Endothelial cell (in vitro differentiated cells): Measurements from ENCODE around the gene TELO2. TPM values are rescaled to one million over a fixed set of nuclear protein-coding genes. Genes with fewer than 3 reads are reported as not detected.

Experiments
- DNase-seq: peaks from one replicate; pipeline ENCODE4 v3.0.0; 2021; ENCODE audit warnings: low spot score
- H3K27ac Mint-ChIP-seq: one replicate; pipeline ENCODE4 v1.8.0; 2021; ENCODE audit warnings: mixed read lengths, inconsistent platforms; ENCODE audit not compliant: unreplicated experiment
- H3K27me3 Mint-ChIP-seq: one replicate; pipeline ENCODE4 v1.8.0; 2021; ENCODE audit warnings: mild to moderate bottlenecking, moderate library complexity, mixed read lengths, inconsistent platforms; ENCODE audit not compliant: unreplicated experiment
- H3K36me3 Mint-ChIP-seq: one replicate; pipeline ENCODE4 v1.8.0; 2021; ENCODE audit warnings: mild to moderate bottlenecking, low read depth, mixed read lengths, inconsistent platforms; ENCODE audit not compliant: unreplicated experiment
- H3K4me1 Mint-ChIP-seq: one replicate; pipeline ENCODE4 v1.8.0; 2021; ENCODE audit warnings: mild to moderate bottlenecking, mixed read lengths, inconsistent platforms; ENCODE audit not compliant: unreplicated experiment
- H3K4me3 Mint-ChIP-seq: one replicate; pipeline ENCODE4 v1.8.0; 2021; ENCODE audit warnings: mild to moderate bottlenecking, mixed read lengths, inconsistent platforms; ENCODE audit not compliant: unreplicated experiment
- H3K9me3 Mint-ChIP-seq: one replicate; pipeline ENCODE4 v1.8.0; 2021; ENCODE audit warnings: mixed read lengths, inconsistent platforms; ENCODE audit not compliant: unreplicated experiment
- total RNA-seq: library from RNA; stranded (reverse); fragmentation: NEBNext Ultra II Directional; extraction: Animal tissue kit (Norgen Biotek cat#: 25700); gene quantifications from one replicate; pipeline ENCODE4 v1.2.1, GENCODE V29; 2021; ENCODE audit not compliant: unreplicated experiment
- TF ChIP-seq, protein P1 (sequence below): fragments of 200-600 bp; sonication (generic); IDR thresholded peaks from one replicate; pipeline ENCODE4 v1.5.0; 2021; ENCODE audit warnings: antibody characterized with exemption; ENCODE audit not compliant: unreplicated experiment

TELO2 gene
- total RNA-seq, 1 donor from 2014 or later = 64.5 TPM

DNA sequence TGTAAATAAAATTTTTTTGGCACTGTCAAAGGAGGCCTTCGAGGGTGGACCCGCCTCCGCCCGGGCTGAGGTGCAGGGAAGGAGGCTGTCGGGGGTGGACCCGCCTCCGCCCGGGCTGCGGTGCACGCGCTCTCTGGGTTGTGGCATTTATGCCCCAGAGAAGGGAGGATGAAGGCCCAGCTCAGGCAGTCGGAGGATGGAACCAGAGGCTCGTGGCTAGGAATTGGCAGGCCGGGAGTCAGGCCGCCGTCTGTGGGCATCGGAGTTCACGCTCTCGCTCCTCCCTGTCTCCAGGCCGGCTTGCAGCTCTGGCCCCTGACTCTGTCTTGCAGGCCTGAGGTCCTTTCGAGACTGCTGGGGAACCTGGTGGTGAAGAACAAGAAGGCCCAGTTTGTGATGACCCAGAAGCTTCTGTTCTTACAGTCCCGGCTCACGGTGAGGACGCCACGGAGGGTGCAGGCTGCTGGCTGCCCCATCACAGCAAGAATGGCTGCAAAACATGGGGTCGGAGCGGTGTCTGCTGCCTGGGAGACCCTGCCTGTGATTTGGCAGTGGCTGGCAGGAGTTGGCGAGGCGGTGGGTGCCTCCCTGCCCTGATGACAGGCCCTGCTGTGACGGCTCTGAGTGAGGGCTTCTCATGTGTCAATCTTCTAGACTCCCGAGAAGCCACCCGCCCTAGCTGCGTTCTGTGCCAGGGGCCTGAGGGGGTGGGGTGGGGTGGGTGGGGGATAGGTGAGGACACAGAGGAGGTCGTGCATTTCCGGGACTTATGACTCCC is 5.9 kb downstream of the TELO2 start:
- Mint-ChIP-seq H3K36me3 (peaks cover 15% of the 10 kb centered on the region), H3K27ac (no peak overlapping the region), H3K9me3 (no peaks in the 10 kb centered on the region)

DNA sequence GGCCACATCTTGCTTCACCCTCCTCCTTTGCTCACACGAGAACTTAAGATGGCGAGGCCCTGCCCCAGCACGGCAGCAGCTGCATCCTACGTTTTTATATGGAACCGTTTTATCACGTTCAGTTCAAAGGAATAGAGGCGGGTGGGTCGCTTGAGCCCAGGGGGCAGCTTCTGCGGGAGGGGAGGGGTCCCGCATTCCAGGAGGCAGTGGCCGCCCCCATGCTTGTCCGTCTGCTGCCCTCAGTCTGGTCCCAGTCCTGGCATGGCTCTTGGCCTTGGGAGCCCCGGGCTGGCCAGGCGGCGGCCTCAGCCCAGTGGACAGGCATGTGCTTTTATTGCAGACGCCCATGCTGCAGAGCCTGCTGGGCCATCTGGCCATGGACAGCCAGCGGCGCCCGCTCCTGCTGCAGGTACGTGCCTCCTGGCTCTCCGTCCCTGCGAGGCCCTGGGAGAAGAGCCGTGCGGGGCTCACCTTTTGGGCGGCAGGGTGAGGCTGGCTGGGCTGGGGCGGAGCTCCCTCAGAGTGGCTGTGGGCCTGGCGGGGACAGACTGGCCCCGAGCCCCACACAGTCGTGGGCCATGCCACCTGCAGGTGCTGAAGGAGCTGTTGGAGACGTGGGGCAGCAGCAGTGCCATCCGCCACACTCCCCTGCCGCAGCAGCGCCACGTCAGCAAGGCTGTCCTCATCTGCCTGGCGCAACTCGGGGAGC is 6.8 kb downstream of the TELO2 start:
- no peak overlapping the region for H3K4me3 Mint-ChIP-seq
- no peaks in the 10 kb centered on the region for H3K4me1 Mint-ChIP-seq
- peaks cover 15% of the 10 kb centered on the region for H3K36me3 Mint-ChIP-seq
- H3K9me3 Mint-ChIP-seq = no peaks in the 10 kb centered on the region
- no peak overlapping the region for H3K27ac Mint-ChIP-seq
- TF ChIP-seq, protein P1, sequence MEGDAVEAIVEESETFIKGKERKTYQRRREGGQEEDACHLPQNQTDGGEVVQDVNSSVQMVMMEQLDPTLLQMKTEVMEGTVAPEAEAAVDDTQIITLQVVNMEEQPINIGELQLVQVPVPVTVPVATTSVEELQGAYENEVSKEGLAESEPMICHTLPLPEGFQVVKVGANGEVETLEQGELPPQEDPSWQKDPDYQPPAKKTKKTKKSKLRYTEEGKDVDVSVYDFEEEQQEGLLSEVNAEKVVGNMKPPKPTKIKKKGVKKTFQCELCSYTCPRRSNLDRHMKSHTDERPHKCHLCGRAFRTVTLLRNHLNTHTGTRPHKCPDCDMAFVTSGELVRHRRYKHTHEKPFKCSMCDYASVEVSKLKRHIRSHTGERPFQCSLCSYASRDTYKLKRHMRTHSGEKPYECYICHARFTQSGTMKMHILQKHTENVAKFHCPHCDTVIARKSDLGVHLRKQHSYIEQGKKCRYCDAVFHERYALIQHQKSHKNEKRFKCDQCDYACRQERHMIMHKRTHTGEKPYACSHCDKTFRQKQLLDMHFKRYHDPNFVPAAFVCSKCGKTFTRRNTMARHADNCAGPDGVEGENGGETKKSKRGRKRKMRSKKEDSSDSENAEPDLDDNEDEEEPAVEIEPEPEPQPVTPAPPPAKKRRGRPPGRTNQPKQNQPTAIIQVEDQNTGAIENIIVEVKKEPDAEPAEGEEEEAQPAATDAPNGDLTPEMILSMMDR = no peak
- peaks cover 5% of the 10 kb centered on the region for H3K27me3 Mint-ChIP-seq
- DNase-seq = no peak

More for the DNA sequence above, 5.9 kb downstream of the TELO2 start:
- TF ChIP-seq, protein P1 = no peak
- peaks cover 5% of the 10 kb centered on the region for H3K27me3 Mint-ChIP-seq
- no peak overlapping the region for H3K4me3 Mint-ChIP-seq
- H3K4me1 Mint-ChIP-seq = no peaks in the 10 kb centered on the region
- DNase-seq = no peak

DNA sequence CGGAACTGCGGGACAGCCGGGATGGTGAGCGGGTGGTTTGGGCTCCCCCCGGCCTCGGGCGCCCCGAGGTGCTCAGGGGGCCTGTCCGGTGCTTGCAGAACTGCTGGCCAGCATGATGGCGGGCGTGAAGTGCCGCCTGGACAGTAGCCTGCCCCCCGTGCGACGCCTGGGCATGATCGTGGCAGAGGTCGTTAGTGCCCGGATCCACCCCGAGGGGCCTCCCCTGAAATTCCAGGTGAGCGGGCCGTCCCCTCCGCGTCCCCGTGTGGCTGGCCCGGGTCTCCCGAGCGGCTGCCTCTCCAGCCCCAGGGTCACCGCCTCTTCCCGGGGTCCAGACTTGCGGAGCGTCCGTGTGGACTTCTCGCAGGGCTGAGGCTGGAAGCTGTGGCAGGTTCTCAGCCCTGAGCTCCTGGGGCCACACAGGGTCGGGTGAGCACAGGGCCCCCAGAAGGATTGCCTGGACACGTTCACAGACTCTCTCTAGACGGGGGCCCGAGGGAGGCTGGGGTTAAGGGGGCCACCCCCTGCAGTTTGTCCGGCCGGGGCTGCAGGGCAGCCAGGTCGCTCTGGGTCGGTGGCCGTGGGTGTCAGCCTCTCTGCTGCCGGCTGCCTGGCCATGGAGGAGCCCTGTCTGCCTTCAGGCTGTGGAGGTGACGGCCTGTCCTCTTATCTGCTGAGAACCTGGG is 7.4 kb downstream of the TELO2 start:
- H3K36me3 Mint-ChIP-seq = peaks cover 15% of the 10 kb centered on the region
- H3K27ac Mint-ChIP-seq = no peak overlapping the region
- no peaks in the 10 kb centered on the region for H3K9me3 Mint-ChIP-seq
- no peak for DNase-seq
- no peak overlapping the region for H3K4me3 Mint-ChIP-seq
- no peaks in the 10 kb centered on the region for H3K4me1 Mint-ChIP-seq
- TF ChIP-seq, protein P1 = no peak
- peaks cover 5% of the 10 kb centered on the region for H3K27me3 Mint-ChIP-seq

DNA sequence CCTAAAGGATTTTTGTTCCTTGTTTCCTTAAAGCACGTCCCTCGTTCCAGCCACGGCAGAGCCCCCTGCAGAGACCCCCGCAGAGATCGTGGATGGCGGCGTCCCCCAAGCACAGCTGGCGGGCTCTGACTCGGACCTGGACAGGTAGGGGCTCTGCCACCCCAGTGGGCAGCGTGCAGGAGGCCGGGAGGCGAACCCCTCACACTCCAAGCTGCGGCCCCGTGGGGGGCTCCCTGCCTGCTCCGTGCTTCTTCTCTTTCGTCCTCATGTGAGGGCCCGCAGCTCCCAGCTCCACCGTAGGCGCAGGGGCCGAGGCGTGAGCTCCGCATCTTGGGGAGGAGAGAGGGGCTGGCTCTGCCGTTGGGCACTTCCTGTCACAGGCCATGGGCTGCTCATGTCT is 8.5 kb downstream of the TELO2 start:
- Mint-ChIP-seq H3K27ac (no peak overlapping the region), H3K4me1 (no peaks in the 10 kb centered on the region), H3K36me3 (peaks cover 15% of the 10 kb centered on the region), H3K9me3 (no peaks in the 10 kb centered on the region), H3K27me3 (peaks cover 4% of the 10 kb centered on the region), H3K4me3 (no peak overlapping the region)
- TF ChIP-seq, protein P1 = no peak
- DNase-seq = no peak
